Trophoblast cell (in vitro differentiated cells and primary cell): ENCODE results near the gene LIPC.

Experiments
- DNase-seq, 2 donors: peaks; one replicate each; pipeline ENCODE4 v3.0.0-alpha.2; 2016
- H2AFZ ChIP-seq: 2 replicates; pipeline ENCODE4 v1.6.1; 2013; ENCODE audit warnings: low read length, moderate library complexity, mild to moderate bottlenecking; ENCODE audit not compliant: insufficient read depth, poor library complexity
- H2AK5ac ChIP-seq: 2 replicates; pipeline ENCODE4 v1.6.1; 2013; ENCODE audit warnings: mild to moderate bottlenecking, low read length
- H2BK120ac ChIP-seq: 2 replicates; pipeline ENCODE4 v1.6.1; 2013; ENCODE audit warnings: low read length, mild to moderate bottlenecking, moderate library complexity; ENCODE audit not compliant: insufficient read depth, poor library complexity
- H2BK12ac ChIP-seq: 2 replicates; pipeline ENCODE4 v1.6.1; 2013; ENCODE audit warnings: mild to moderate bottlenecking, low read length, moderate library complexity
- H2BK5ac ChIP-seq: 2 replicates; pipeline ENCODE4 v1.6.1; 2013; ENCODE audit warnings: low read length, low read depth, moderate library complexity, mild to moderate bottlenecking; ENCODE audit not compliant: poor library complexity
- H3K14ac ChIP-seq: 2 replicates; pipeline ENCODE4 v1.6.1; 2013; ENCODE audit warnings: mild to moderate bottlenecking, low read length
- H3K18ac ChIP-seq: 2 replicates; pipeline ENCODE4 v1.6.1; 2013; ENCODE audit warnings: mild to moderate bottlenecking, low read length
- H3K23ac ChIP-seq: 2 replicates; pipeline ENCODE4 v1.6.1; 2013; ENCODE audit warnings: low read length
- H3K27ac ChIP-seq: 2 replicates; pipeline ENCODE4 v1.5.1; 2013; ENCODE audit warnings: low read depth, mild to moderate bottlenecking, inconsistent platforms, low read length, moderate library complexity
- H3K27me3 ChIP-seq: 2 replicates; pipeline ENCODE4 v1.6.1; 2013; ENCODE audit warnings: inconsistent platforms, mild to moderate bottlenecking, low read length, moderate library complexity; ENCODE audit not compliant: insufficient read depth
- H3K36me3 ChIP-seq, 2 experiments: 1 replicate in 1 of 2; 2 replicates in 1 of 2; pipeline ENCODE4 v1.6.1; 2013; ENCODE audit warnings: low read length in 2 of 2, mild to moderate bottlenecking in 2 of 2, moderate library complexity in 1 of 2; ENCODE audit not compliant: insufficient read depth in 2 of 2, control insufficient read depth in 1 of 2
- H3K4ac ChIP-seq: 2 replicates; pipeline ENCODE4 v1.6.1; 2013; ENCODE audit warnings: low read depth, mild to moderate bottlenecking, low read length, moderate library complexity
- H3K4me1 ChIP-seq, 2 experiments: 1 replicate in 1 of 2; 2 replicates in 1 of 2; pipeline ENCODE4 v1.6.1; 2013; ENCODE audit warnings: low read length in 2 of 2, mild to moderate bottlenecking in 2 of 2, moderate library complexity in 1 of 2; ENCODE audit not compliant: insufficient read depth in 2 of 2, control insufficient read depth in 1 of 2
- H3K4me2 ChIP-seq: 2 replicates; pipeline ENCODE4 v1.6.1; 2013; ENCODE audit warnings: inconsistent platforms, mild to moderate bottlenecking, low read length, moderate library complexity
- H3K4me3 ChIP-seq: 2 replicates; pipeline ENCODE4 v1.5.1; 2013; ENCODE audit warnings: mild to moderate bottlenecking, low read depth, low read length, inconsistent platforms
- H3K79me1 ChIP-seq: one replicate; pipeline ENCODE4 v1.6.1; 2013; ENCODE audit warnings: low read length
- H3K79me2 ChIP-seq: 2 replicates; pipeline ENCODE4 v1.6.1; 2013; ENCODE audit warnings: low read length, mild to moderate bottlenecking; ENCODE audit not compliant: control insufficient read depth, insufficient read depth, poor library complexity
- H3K9ac ChIP-seq: 2 replicates; pipeline ENCODE4 v1.6.1; 2013; ENCODE audit warnings: mild to moderate bottlenecking, low read length
- H3K9me3 ChIP-seq: 2 replicates; pipeline ENCODE4 v1.6.1; 2013; ENCODE audit warnings: low read depth, mild to moderate bottlenecking, control low read depth, inconsistent platforms, low read length; ENCODE audit not compliant: insufficient read depth
- H4K12ac ChIP-seq: 2 replicates; pipeline ENCODE4 v1.6.1; 2013; ENCODE audit warnings: low read depth, mild to moderate bottlenecking, low read length, moderate library complexity
- H4K8ac ChIP-seq: 2 replicates; pipeline ENCODE4 v1.6.1; 2013; ENCODE audit warnings: low read depth, mild to moderate bottlenecking, low read length, moderate library complexity
- H4K91ac ChIP-seq: one replicate; pipeline ENCODE4 v1.6.1; 2013; ENCODE audit warnings: low read depth, mild to moderate bottlenecking, low read length, moderate library complexity
- WGBS: extraction: QIAGEN DNeasy Blood & Tissue Kit; methylation state at CpG from one replicate; pipeline ENCODE4 v1.1.7; 2013; ENCODE audit warnings: missing lambda C conversion rate; ENCODE audit not compliant: insufficient read length, insufficient coverage; ENCODE audit errors: extremely low coverage; 5-methylcytosine and 5-hydroxymethylcytosine counted together

The LIPC gene

GRCh38 chr15:58484791-58485600 is 53.2 kb downstream of the LIPC start:
- no CpG with 5 or more reads among the region's 13 CpGs for WGBS
- no peak for DNase-seq
- Histone ChIP-seq H3K27ac (no peak overlapping the region), H3K27me3 (no peaks in the 10 kb centered on the region), H3K4me2 (no peak overlapping the region), H3K79me2 (no peaks in the 10 kb centered on the region), H2BK120ac (no peak overlapping the region), H2BK5ac (no peak overlapping the region), H2AFZ (no peak overlapping the region), H3K4ac (no peak overlapping the region), H4K91ac (no peak overlapping the region), H3K4me3 (no peak overlapping the region), H3K9me3 (peaks cover 2% of the 10 kb centered on the region), H3K4me1 (peaks cover 7 to 10% of the 10 kb centered on the region in 2 experiments), H3K79me1 (no peaks in the 10 kb centered on the region), H3K14ac (no peak overlapping the region), H3K9ac (no peak overlapping the region), H3K36me3 (no peaks in the 10 kb centered on the region), H2AK5ac (no peak overlapping the region), H3K23ac (no peak overlapping the region), H2BK12ac (no peak overlapping the region), H4K8ac (no peak overlapping the region), H3K18ac (no peak overlapping the region), H4K12ac (no peak overlapping the region)

DNA sequence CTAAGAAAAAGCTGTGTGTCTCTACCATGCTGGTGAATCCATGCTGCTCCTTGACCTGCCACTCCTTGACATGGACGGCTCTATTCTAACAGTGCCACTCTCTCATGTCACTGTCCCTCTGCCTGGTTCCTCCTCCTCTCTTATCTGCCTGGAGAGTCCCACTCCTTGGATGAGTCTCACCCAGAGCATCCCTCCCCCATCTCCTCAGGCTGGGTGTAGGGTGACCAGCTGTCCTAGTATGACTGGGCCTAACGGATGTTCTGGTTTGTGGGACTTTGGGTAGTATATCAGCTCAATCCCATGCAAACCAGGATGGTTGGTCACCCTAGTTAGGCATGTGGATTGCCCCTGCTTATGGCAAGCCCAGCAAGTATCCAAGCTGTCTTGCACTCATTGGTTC is 54.3 kb downstream of the LIPC start:
- H4K12ac ChIP-seq: no peak overlapping the region

DNA sequence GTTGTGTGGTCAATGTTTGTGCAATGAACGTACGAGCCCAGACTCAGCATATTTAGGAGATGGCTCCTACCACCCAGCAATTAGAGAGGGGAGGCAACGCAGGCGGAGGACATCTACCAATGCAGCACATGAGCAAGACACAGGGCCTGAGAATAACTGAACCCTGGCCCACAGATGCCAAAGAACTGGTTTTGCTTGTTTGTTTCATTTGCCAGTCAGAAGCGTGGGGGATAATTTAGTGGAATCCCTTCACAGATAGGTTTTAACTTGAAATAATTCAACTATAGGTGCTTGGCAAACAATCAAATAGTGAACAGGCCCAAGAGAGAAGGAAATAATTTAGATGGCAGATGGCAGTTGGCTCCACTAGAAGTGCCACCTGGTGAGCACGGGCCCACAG is 54.8 kb downstream of the LIPC start:
- Histone ChIP-seq H2AFZ (no peak overlapping the region), H3K4me2 (no peak overlapping the region), H2BK12ac (no peak overlapping the region), H3K9ac (no peak overlapping the region), H3K4ac (no peak overlapping the region), H3K18ac (no peak overlapping the region), H3K79me1 (no peaks in the 10 kb centered on the region), H4K12ac (no peak overlapping the region), H3K14ac (no peak overlapping the region), H3K9me3 (peaks cover 2% of the 10 kb centered on the region), H3K27me3 (no peaks in the 10 kb centered on the region), H3K27ac (no peak overlapping the region), H3K4me1 (peaks cover 7 to 10% of the 10 kb centered on the region in 2 experiments), H2AK5ac (no peak overlapping the region), H3K79me2 (no peaks in the 10 kb centered on the region), H4K8ac (no peak overlapping the region), H3K23ac (no peak overlapping the region), H3K4me3 (no peak overlapping the region), H3K36me3 (no peaks in the 10 kb centered on the region), H2BK5ac (no peak overlapping the region), H4K91ac (no peak overlapping the region), H2BK120ac (no peak overlapping the region)
- peak; percentile 65 to 82 for DNase-seq
- no CpG with 5 or more reads among the region's 6 CpGs for WGBS

More for the DNA sequence above, 54.3 kb downstream of the LIPC start:
- no peak overlapping the region for H2BK120ac ChIP-seq
- no peak overlapping the region for H3K14ac ChIP-seq
- no peak overlapping the region for H3K4ac ChIP-seq
- no peak overlapping the region for H3K4me2 ChIP-seq
- H3K79me2 ChIP-seq: no peaks in the 10 kb centered on the region
- H2AK5ac ChIP-seq: no peak overlapping the region
- peaks cover 2% of the 10 kb centered on the region for H3K9me3 ChIP-seq
- no peaks in the 10 kb centered on the region for H3K36me3 ChIP-seq
- no peak overlapping the region for H3K18ac ChIP-seq
- H3K9ac ChIP-seq: no peak overlapping the region
- no peak overlapping the region for H3K4me3 ChIP-seq
- no peak overlapping the region for H2BK12ac ChIP-seq
- no peak overlapping the region for H4K91ac ChIP-seq
- no peak overlapping the region for H4K8ac ChIP-seq
- DNase-seq: peak in 1 of 2 donors; percentile 39
- no peaks in the 10 kb centered on the region for H3K27me3 ChIP-seq
- no peak overlapping the region for H3K27ac ChIP-seq
- no peak overlapping the region for H3K23ac ChIP-seq
- H3K79me1 ChIP-seq: no peaks in the 10 kb centered on the region
- H3K4me1 ChIP-seq: peaks cover 7 to 10% of the 10 kb centered on the region in 2 experiments
- H2BK5ac ChIP-seq: no peak overlapping the region
- WGBS: no CpG with 5 or more reads among the region's 2 CpGs
- H2AFZ ChIP-seq: no peak overlapping the region

- H3K4me2 ChIP-seq: no peak overlapping the region
- H2BK120ac ChIP-seq: no peak overlapping the region
- H3K18ac ChIP-seq: no peak overlapping the region
- H3K4ac ChIP-seq: no peak overlapping the region
- H3K27me3 ChIP-seq: no peaks in the 10 kb centered on the region
- H2AFZ ChIP-seq: no peak overlapping the region
- H2AK5ac ChIP-seq: no peak overlapping the region
- H3K27ac ChIP-seq: no peak overlapping the region
- no peak overlapping the region for H4K12ac ChIP-seq
- no peak overlapping the region for H4K91ac ChIP-seq
- H3K4me3 ChIP-seq: no peak overlapping the region
- DNase-seq: peak in 1 of 2 donors; percentile 75
- H2BK5ac ChIP-seq: no peak overlapping the region
- peaks cover 4% of the 10 kb centered on the region for H3K9me3 ChIP-seq
- no peak overlapping the region for H2BK12ac ChIP-seq
- no peak overlapping the region for H3K14ac ChIP-seq
- H3K9ac ChIP-seq: no peak overlapping the region
- H3K23ac ChIP-seq: no peak overlapping the region
- no peak overlapping the region for H4K8ac ChIP-seq
- H3K4me1 ChIP-seq: peaks cover 7 to 10% of the 10 kb centered on the region in 2 experiments
- WGBS: no CpG with 5 or more reads among the region's 4 CpGs
- no peaks in the 10 kb centered on the region for H3K79me2 ChIP-seq
- H3K36me3 ChIP-seq: no peaks in the 10 kb centered on the region
- no peaks in the 10 kb centered on the region for H3K79me1 ChIP-seq
These were observed 55.4 kb downstream of the LIPC start for GRCh38 chr15:58487041-58487723.
